Measurements from ENCODE around the gene NEFH.

- TF ChIP-seq, protein P1, sequence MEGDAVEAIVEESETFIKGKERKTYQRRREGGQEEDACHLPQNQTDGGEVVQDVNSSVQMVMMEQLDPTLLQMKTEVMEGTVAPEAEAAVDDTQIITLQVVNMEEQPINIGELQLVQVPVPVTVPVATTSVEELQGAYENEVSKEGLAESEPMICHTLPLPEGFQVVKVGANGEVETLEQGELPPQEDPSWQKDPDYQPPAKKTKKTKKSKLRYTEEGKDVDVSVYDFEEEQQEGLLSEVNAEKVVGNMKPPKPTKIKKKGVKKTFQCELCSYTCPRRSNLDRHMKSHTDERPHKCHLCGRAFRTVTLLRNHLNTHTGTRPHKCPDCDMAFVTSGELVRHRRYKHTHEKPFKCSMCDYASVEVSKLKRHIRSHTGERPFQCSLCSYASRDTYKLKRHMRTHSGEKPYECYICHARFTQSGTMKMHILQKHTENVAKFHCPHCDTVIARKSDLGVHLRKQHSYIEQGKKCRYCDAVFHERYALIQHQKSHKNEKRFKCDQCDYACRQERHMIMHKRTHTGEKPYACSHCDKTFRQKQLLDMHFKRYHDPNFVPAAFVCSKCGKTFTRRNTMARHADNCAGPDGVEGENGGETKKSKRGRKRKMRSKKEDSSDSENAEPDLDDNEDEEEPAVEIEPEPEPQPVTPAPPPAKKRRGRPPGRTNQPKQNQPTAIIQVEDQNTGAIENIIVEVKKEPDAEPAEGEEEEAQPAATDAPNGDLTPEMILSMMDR (IDR thresholded peaks at IDR 0.05): no peak
- TF ChIP-seq POLR2AphosphoS5 (IDR thresholded peaks at IDR 0.05): no peak
- TF ChIP-seq POLR2A (IDR thresholded peaks at IDR 0.05): no peak
Observed at GRCh38 chr22:29469755-29470154, 10.3 kb upstream of the NEFH start.
